Colonic mucosa (tissue), 4 donors: ENCODE results near the gene CFAP54. TPM values are rescaled to one million over a fixed set of nuclear protein-coding genes. Genes with fewer than 3 reads are reported as not detected.

Experiments
- DNase-seq: peaks from one replicate; pipeline ENCODE4 v3.0.0-alpha.2; 2020
- H3K27ac ChIP-seq: fragments of 200-600 bp; one replicate; pipeline ENCODE4 v1.8.0; 2021
- H3K27me3 ChIP-seq: fragments of 200-600 bp; one replicate; pipeline ENCODE4 v1.8.0; 2021
- H3K36me3 ChIP-seq: fragments of 200-600 bp; one replicate; pipeline ENCODE4 v1.8.0; 2021
- H3K4me1 ChIP-seq: fragments of 200-600 bp; one replicate; pipeline ENCODE4 v1.8.0; 2021; ENCODE audit warnings: mild to moderate bottlenecking
- H3K4me3 ChIP-seq: fragments of 200-600 bp; one replicate; pipeline ENCODE4 v1.8.0; 2021
- H3K9ac ChIP-seq, 2 donors: one replicate each; pipeline ENCODE4 v1.7.0; 2013; ENCODE audit warnings: control low read depth in 2 of 2, low read depth in 2 of 2, low read length in 2 of 2
- H3K9me3 ChIP-seq: fragments of 200-600 bp; one replicate; pipeline ENCODE4 v1.8.0; 2021
- CTCF ChIP-seq: fragments of 200-600 bp; IDR thresholded peaks from one replicate; pipeline ENCODE4 v1.8.0; 2022; ENCODE audit warnings: antibody characterized with exemption, mild to moderate bottlenecking
- intact Hi-C: fragments of 100-400 bp; cut with DNase I; formaldehyde crosslinking; loops from one replicate; pipeline ENCODE4 v1.14.1; 2022
- total RNA-seq, 2 donors: library from RNA; stranded (reverse); fragmentation: NEBNext Ultra II Directional in 1 of 2; extraction: Animal tissue kit (Norgen Biotek cat#: 25700) in 1 of 2; gene quantifications; one replicate each; pipeline ENCODE4 v1.2.1, GENCODE V29; 2021
- donor health status: healthy.
- donor health status: DM: no; HTN: no; CAD: no.
- donor health status: DM: no; HTN: no; CAD: no.

CFAP54 gene
- under 1 TPM; 0.32 TPM for total RNA-seq

GRCh38 chr12:96489392-96490056, at the start of gene CFAP54:
Gene CFAP54, plus strand, starts transcription at chr12:96489577. Its CDS starts 33 bp downstream, at chr12:96489610.
- H3K9ac ChIP-seq = peak within 1 kb of the TSS in 1 of 2 donors; percentile 57

GRCh38 chr12:96441816-96442215, 47.6 kb upstream of the CFAP54 start:
- intact Hi-C loops = no loop called here
- Histone ChIP-seq H3K27ac (no peak overlapping the region), H3K27me3 (no peaks in the 10 kb centered on the region), H3K9ac (no peak overlapping the region), H3K4me3 (no peak overlapping the region), H3K36me3 (no peaks in the 10 kb centered on the region), H3K9me3 (no peaks in the 10 kb centered on the region), H3K4me1 (no peaks in the 10 kb centered on the region)
- TF ChIP-seq CTCF = no peak
- no peak for DNase-seq

More at GRCh38 chr12:96489392-96490056, at the start of gene CFAP54:
- DNase-seq = peak; percentile 92
- intact Hi-C loops = no loop called here
- Histone ChIP-seq H3K36me3 (no peaks in the 10 kb centered on the region), H3K27me3 (no peaks in the 10 kb centered on the region), H3K4me1 (no peaks in the 10 kb centered on the region), H3K9me3 (no peaks in the 10 kb centered on the region), H3K4me3 (peak within 1 kb of the TSS; percentile 39), H3K27ac (no peak within 1 kb of the TSS)
- peak; percentile 63 for TF ChIP-seq CTCF

GRCh38 chr12:96442906-96443305, 46.5 kb upstream of the CFAP54 start:
- Histone ChIP-seq H3K4me3 (no peak overlapping the region), H3K9me3 (no peaks in the 10 kb centered on the region), H3K9ac (no peak overlapping the region), H3K27me3 (no peaks in the 10 kb centered on the region), H3K36me3 (no peaks in the 10 kb centered on the region), H3K27ac (no peak overlapping the region), H3K4me1 (no peaks in the 10 kb centered on the region)
- TF ChIP-seq CTCF = no peak
- DNase-seq = no peak
- intact Hi-C loops = no loop called here

- Histone ChIP-seq H3K36me3 (no peaks in the 10 kb centered on the region), H3K4me3 (no peak overlapping the region), H3K27me3 (no peaks in the 10 kb centered on the region), H3K4me1 (no peaks in the 10 kb centered on the region), H3K9me3 (no peaks in the 10 kb centered on the region), H3K9ac (no peak overlapping the region), H3K27ac (no peak overlapping the region)
- DNase-seq = no peak
- intact Hi-C loops = no loop called here
- no peak for TF ChIP-seq CTCF
These were observed 45.0 kb upstream of the CFAP54 start for GRCh38 chr12:96444399-96444798.

- no peak for TF ChIP-seq CTCF
- H3K9ac ChIP-seq = no peak overlapping the region
- H3K4me3 ChIP-seq = no peak overlapping the region
- no peak for DNase-seq
- H3K4me1 ChIP-seq = no peaks in the 10 kb centered on the region
- no peaks in the 10 kb centered on the region for H3K36me3 ChIP-seq
- no peaks in the 10 kb centered on the region for H3K9me3 ChIP-seq
- H3K27ac ChIP-seq = peak overlapping the region; percentile 65
- intact Hi-C loops = no loop called here
- no peaks in the 10 kb centered on the region for H3K27me3 ChIP-seq
These were observed 43.4 kb upstream of the CFAP54 start for GRCh38 chr12:96445691-96446583.
